HCT116 (cell line): ENCODE results near the gene FASN. TPM values are rescaled to one million over a fixed set of nuclear protein-coding genes. Genes with fewer than 3 reads are reported as not detected.

ENCODE experiments used
- ATAC-seq: fragments of 200-7000 bp; cut with Tn5 transposase; 2 replicates; pipeline ENCODE4 v1.9.1; 2020; ENCODE audit warnings: mild to moderate bottlenecking, moderate library complexity
- BruUV-seq: library from RNA; stranded (reverse); fragments of 400-500 nt; replicated peaks from 2 replicates; lab custom pipeline; 2021; lab: Mats Ljungman, UMichigan
- CTCF ChIA-PET: fragments of 300-600 bp; sonication (Branson Sonifier 250); formaldehyde crosslinking; loops from one replicate; lab custom pipeline; 2021; ENCODE audit warnings: antibody characterized with exemption; lab: Charles Lee
- POLR2A ChIA-PET: fragments of 300-600, 350-600 bp; sonication (Branson Sonifier 250); formaldehyde crosslinking; loops from one replicate; lab custom pipeline; 2021; ENCODE audit warnings: antibody characterized with exemption; lab: Charles Lee
- RAD21 ChIA-PET, 2 experiments: fragments of 300-600 bp; sonication (Branson Sonifier 250); formaldehyde crosslinking; loops; one replicate each; lab custom pipeline; 2023; ENCODE audit warnings: low total read pairs in 2 of 2; ENCODE audit not compliant: uncharacterized antibody in 2 of 2, unreplicated experiment in 2 of 2, low non-redundant PET in 1 of 2; lab: Charles Lee
- DNase-seq: peaks from one replicate; pipeline ENCODE4 v3.0.0-alpha.2; 2010; ENCODE audit warnings: low read depth, low spot score
- H2AFZ ChIP-seq: fragments of 200-600 bp; shearing (Covaris generic), sonication (generic); 2 replicates; pipeline ENCODE4 v1.6.1; 2017; ENCODE audit warnings: low read depth, mixed run types, mixed read lengths, antibody characterized with exemption, low read length; ENCODE audit not compliant: poor library complexity, severe bottlenecking
- H3K27ac ChIP-seq: 2 replicates; pipeline ENCODE4 v1.5.1; 2012; ENCODE audit warnings: low read depth, low read length
- H3K27me3 ChIP-seq: fragments of 200-600 bp; sonication (generic); 2 replicates; pipeline ENCODE4 v1.6.1; 2016; ENCODE audit warnings: mixed run types, low read length, mixed read lengths; ENCODE audit not compliant: insufficient read depth
- H3K36me3 ChIP-seq, 2 experiments: fragments of 200-500 bp in 1 of 2; fragments of 200-600 bp in 1 of 2; sonication (Bioruptor generic) in 1 of 2; sonication (generic) in 1 of 2; 2 replicates each; pipeline versions ENCODE4 v1.5.1 to v1.6.1; 2014 to 2016; ENCODE audit warnings: low read length in 2 of 2, inconsistent platforms in 1 of 2, mixed read lengths in 1 of 2, mixed run types in 1 of 2; ENCODE audit not compliant: insufficient read depth in 2 of 2, control insufficient read depth in 1 of 2
- H3K4me1 ChIP-seq, 2 experiments: fragments of 200-600 bp in 1 of 2; sonication (generic) in 1 of 2; 2 replicates each; pipeline versions ENCODE4 v1.5.1 to v1.6.1; 2012 to 2017; ENCODE audit warnings: low read length in 2 of 2, inconsistent platforms in 1 of 2, mild to moderate bottlenecking in 1 of 2, mixed read lengths in 1 of 2, mixed run types in 1 of 2, moderate library complexity in 1 of 2; ENCODE audit not compliant: insufficient read depth in 2 of 2, control insufficient read depth in 1 of 2
- H3K4me2 ChIP-seq: fragments of 200-600 bp; sonication (generic); 2 replicates; pipeline ENCODE4 v1.6.1; 2017; ENCODE audit warnings: mixed run types, low read length, mixed read lengths
- H3K4me3 ChIP-seq, 2 experiments: fragments of 200-600 bp in 1 of 2; sonication (generic) in 1 of 2; replicated peaks in 1 of 2; 2 replicates each; pipeline ENCODE4 v1.5.1; 2011 to 2016; ENCODE audit warnings: low read length in 2 of 2, control low read depth in 1 of 2, low read depth in 1 of 2, mild to moderate bottlenecking in 1 of 2, mixed read lengths in 1 of 2, mixed run types in 1 of 2
- H3K79me2 ChIP-seq: fragments of 200-600 bp; sonication (generic); 2 replicates; pipeline ENCODE4 v1.6.1; 2017; ENCODE audit warnings: mild to moderate bottlenecking, mixed run types, low read length, moderate library complexity, mixed read lengths; ENCODE audit not compliant: insufficient read depth
- H3K9ac ChIP-seq: fragments of 200-600 bp; sonication (generic); 2 replicates; pipeline ENCODE4 v1.6.1; 2016; ENCODE audit warnings: low read length, mixed read lengths
- H3K9me2 ChIP-seq: fragments of 200-600 bp; sonication (generic), shearing (Covaris generic); 2 replicates; pipeline ENCODE4 v1.6.1; 2017; ENCODE audit warnings: mixed run types, mild to moderate bottlenecking, moderate library complexity; ENCODE audit not compliant: insufficient read depth
- H3K9me3 ChIP-seq, 2 experiments: fragments of 200-500 bp in 1 of 2; fragments of 200-600 bp in 1 of 2; sonication (Bioruptor generic) in 1 of 2; sonication (generic) in 1 of 2; 2 replicates each; pipeline ENCODE4 v1.6.1; 2014 to 2017; ENCODE audit warnings: low read length in 2 of 2, mixed read lengths in 2 of 2, inconsistent platforms in 1 of 2, low read depth in 1 of 2, mild to moderate bottlenecking in 1 of 2, mixed run types in 1 of 2, moderate library complexity in 1 of 2; ENCODE audit not compliant: control insufficient read depth in 1 of 2, insufficient read depth in 1 of 2
- H4K20me1 ChIP-seq: fragments of 200-600 bp; sonication (generic), shearing (Covaris generic); 2 replicates; pipeline ENCODE4 v1.6.1; 2017; ENCODE audit warnings: mixed run types, mild to moderate bottlenecking, moderate library complexity; ENCODE audit not compliant: insufficient read depth
- ATF3 ChIP-seq: IDR thresholded peaks from 2 replicates; pipeline ENCODE4 v1.6.1; 2012
- CBX3 ChIP-seq: IDR thresholded peaks from 2 replicates; pipeline ENCODE4 v1.6.1; 2012; ENCODE audit warnings: low read depth
- CEBPB ChIP-seq: IDR thresholded peaks from 2 replicates; pipeline ENCODE4 v1.6.1; 2012; ENCODE audit warnings: low read depth
- EGR1 ChIP-seq: IDR thresholded peaks from 2 replicates; pipeline ENCODE4 v1.6.1; 2012; ENCODE audit warnings: low read depth
- ELF1 ChIP-seq: IDR thresholded peaks from 2 replicates; pipeline ENCODE4 v1.6.1; 2012; ENCODE audit warnings: low read depth, borderline replicate concordance
- EZH2phosphoT487 ChIP-seq: fragments of 200-600 bp; IDR thresholded peaks from 2 replicates; pipeline ENCODE4 v1.6.1; 2018; ENCODE audit warnings: antibody characterized with exemption, borderline replicate concordance
- FOSL1 ChIP-seq: IDR thresholded peaks from 2 replicates; pipeline ENCODE4 v1.6.1; 2012; ENCODE audit warnings: low read depth
- JUND ChIP-seq: IDR thresholded peaks from 2 replicates; pipeline ENCODE4 v1.6.1; 2012
- POLR2A ChIP-seq: IDR thresholded peaks from 2 replicates; pipeline ENCODE4 v1.7.0; 2011; ENCODE audit warnings: borderline replicate concordance; ENCODE audit not compliant: insufficient read depth, insufficient read length; ENCODE audit errors: extremely low read depth
- POLR2AphosphoS5 ChIP-seq: IDR thresholded peaks from 2 replicates; pipeline ENCODE4 v1.6.1; 2011; ENCODE audit warnings: mild to moderate bottlenecking, low read depth, low read length, moderate library complexity
- RAD21 ChIP-seq: IDR thresholded peaks from 2 replicates; pipeline ENCODE4 v1.6.1; 2012; ENCODE audit warnings: low read depth, mild to moderate bottlenecking
- SIN3A ChIP-seq: IDR thresholded peaks from 2 replicates; pipeline ENCODE4 v1.6.1; 2012; ENCODE audit warnings: low read depth
- SP1 ChIP-seq: IDR thresholded peaks from 2 replicates; pipeline ENCODE4 v1.6.1; 2012; ENCODE audit warnings: low read depth
- SRF ChIP-seq: IDR thresholded peaks from 2 replicates; pipeline ENCODE4 v1.6.1; 2012; ENCODE audit warnings: low read depth
- TCF7L2 ChIP-seq: IDR thresholded peaks from 2 replicates; pipeline ENCODE4 v1.7.0; 2011; ENCODE audit warnings: borderline replicate concordance, inconsistent platforms; ENCODE audit not compliant: insufficient read depth, insufficient read length; ENCODE audit errors: extremely low read depth
- ZNF274 ChIP-seq: fragments of 200-500 bp; sonication (Bioruptor generic); IDR thresholded peaks from 2 replicates; pipeline ENCODE4 v1.6.1; 2014; ENCODE audit warnings: mild to moderate bottlenecking, low read depth, low read length, inconsistent platforms
- intact Hi-C: fragments of 100-400 bp; cut with micrococcal nuclease; formaldehyde crosslinking; loops from 2 replicates; pipeline ENCODE4 v1.10.0; 2022
- total RNA-seq: library from RNA; stranded (reverse); gene quantifications from one replicate; pipeline ENCODE4 v1.2.1, GENCODE V29; 2021; ENCODE audit not compliant: unreplicated experiment
- TF ChIP-seq, protein P1 (sequence below): IDR thresholded peaks from 2 replicates; pipeline ENCODE4 v1.6.1; 2011; ENCODE audit warnings: mild to moderate bottlenecking, low read length, moderate library complexity; ENCODE audit not compliant: insufficient replicate concordance; ENCODE audit errors: extremely low read depth

FASN gene
- total RNA-seq, 1 experiment from 2014 or later, result 754 TPM

DNA sequence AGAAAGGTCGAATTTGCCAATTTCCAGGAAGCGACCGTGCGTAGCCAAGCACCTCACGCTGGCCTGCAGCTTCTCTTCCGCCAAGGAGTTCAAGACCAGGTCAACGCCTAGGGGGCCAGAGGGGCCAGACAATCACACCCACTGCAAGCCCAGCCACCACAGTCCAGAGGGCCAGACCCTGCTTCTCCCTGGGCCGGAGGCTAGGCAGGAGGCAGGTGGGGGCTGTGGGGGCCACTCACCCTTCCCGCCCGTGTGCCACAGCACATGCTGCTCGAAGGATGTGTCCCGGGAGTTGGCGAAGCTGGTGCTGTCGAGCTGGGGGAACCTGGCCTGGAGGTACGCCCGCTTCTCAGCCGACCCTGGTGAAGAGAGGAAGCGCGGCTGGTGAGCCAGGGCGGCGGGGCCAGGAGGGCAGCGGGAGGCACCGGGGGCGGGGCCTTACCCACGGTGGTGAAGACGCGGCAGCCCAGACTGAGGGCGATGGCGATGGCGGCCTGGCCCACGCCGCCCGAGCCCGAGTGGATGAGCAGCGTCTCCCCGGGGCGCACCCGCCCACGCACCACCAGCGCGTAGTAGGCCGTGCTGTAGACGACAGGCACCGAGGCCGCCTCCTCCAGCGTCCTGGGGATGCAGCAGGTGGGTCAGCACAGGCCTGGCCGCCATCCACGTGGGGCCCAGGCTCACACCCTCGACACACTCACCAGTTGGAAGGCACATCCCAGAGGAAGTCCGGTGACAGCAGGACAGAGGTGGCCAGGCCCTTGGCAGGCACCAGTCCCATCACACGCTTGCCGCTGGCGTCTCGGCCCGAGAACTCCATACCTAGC is 14.3 kb downstream of the FASN start:
- H4K20me1 ChIP-seq, result no peaks in the 10 kb centered on the region
- ChIA-PET POLR2A (no interaction called here), RAD21 (no interaction called here), CTCF (no interaction called here)
- no peak for DNase-seq
- TF ChIP-seq ZNF274, result no peak
- TF ChIP-seq EGR1, result no peak
- TF ChIP-seq SRF, result no peak
- TF ChIP-seq FOSL1, result no peak
- no peak for TF ChIP-seq SIN3A
- TF ChIP-seq RAD21, result no peak
- TF ChIP-seq CBX3, result no peak
- no peak for TF ChIP-seq ATF3
- TF ChIP-seq, protein P1, sequence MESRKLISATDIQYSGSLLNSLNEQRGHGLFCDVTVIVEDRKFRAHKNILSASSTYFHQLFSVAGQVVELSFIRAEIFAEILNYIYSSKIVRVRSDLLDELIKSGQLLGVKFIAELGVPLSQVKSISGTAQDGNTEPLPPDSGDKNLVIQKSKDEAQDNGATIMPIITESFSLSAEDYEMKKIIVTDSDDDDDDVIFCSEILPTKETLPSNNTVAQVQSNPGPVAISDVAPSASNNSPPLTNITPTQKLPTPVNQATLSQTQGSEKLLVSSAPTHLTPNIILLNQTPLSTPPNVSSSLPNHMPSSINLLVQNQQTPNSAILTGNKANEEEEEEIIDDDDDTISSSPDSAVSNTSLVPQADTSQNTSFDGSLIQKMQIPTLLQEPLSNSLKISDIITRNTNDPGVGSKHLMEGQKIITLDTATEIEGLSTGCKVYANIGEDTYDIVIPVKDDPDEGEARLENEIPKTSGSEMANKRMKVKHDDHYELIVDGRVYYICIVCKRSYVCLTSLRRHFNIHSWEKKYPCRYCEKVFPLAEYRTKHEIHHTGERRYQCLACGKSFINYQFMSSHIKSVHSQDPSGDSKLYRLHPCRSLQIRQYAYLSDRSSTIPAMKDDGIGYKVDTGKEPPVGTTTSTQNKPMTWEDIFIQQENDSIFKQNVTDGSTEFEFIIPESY, result no peak
- TF ChIP-seq ELF1, result no peak
- TF ChIP-seq POLR2A, result no peak
- no peak for TF ChIP-seq JUND
- no peak for TF ChIP-seq POLR2AphosphoS5
- TF ChIP-seq CEBPB, result no peak
- TF ChIP-seq TCF7L2, result no peak
- TF ChIP-seq SP1, result no peak
- TF ChIP-seq EZH2phosphoT487, result no peak
- H3K9me2 ChIP-seq, result no peaks in the 10 kb centered on the region
- no peaks in the 10 kb centered on the region for H3K27me3 ChIP-seq
- no peaks in the 10 kb centered on the region for H3K4me1 ChIP-seq
- H3K9ac ChIP-seq, result no peak overlapping the region
- H3K9me3 ChIP-seq, result no peaks in the 10 kb centered on the region
- H3K79me2 ChIP-seq, result peaks cover 34% of the 10 kb centered on the region; the same call in 1 of the 2 replicates
- H3K4me2 ChIP-seq, result no peak overlapping the region
- no peak overlapping the region; the same call in 1 of the 2 replicates for H3K27ac ChIP-seq
- intact Hi-C loops, result no loop called here
- ATAC-seq, result no peak
- H3K36me3 ChIP-seq, result peaks cover 72 to 95% of the 10 kb centered on the region in 2 experiments
- H2AFZ ChIP-seq, result no peak overlapping the region
- H3K4me3 ChIP-seq, result no peak overlapping the region
- BruUV-seq, result no TSS peak
